Measurements from ENCODE around the gene MT3.

The MT3 gene

GRCh38 chr16:56634715-56635440, 45.5 kb downstream of the MT3 start:
- TF ChIP-seq CTCF (IDR thresholded peaks at IDR 0.05) = no peak
- Histone ChIP-seq H3K9me3 (no peaks in the 10 kb centered on the region), H3K36me3 (no peaks in the 10 kb centered on the region), H3K4me3 (ENCODE audit: low read depth in 1 of 2, low read length in 1 of 2) (no peak overlapping the region), H3K27ac (no peak overlapping the region), H3K4me1 (ENCODE audit: control insufficient read depth in 1 of 2, insufficient read depth in 1 of 2, low read depth in 1 of 2, low read length in 1 of 2) (peaks cover 0 to 3% of the 10 kb centered on the region in 2 experiments), H3K27me3 (peaks cover 100% of the 10 kb centered on the region)

GRCh38 chr16:56635441-56635967, 46.2 kb downstream of the MT3 start:
- no peak overlapping the region for H3K27ac ChIP-seq
- H3K36me3 ChIP-seq = no peaks in the 10 kb centered on the region
- no peak overlapping the region for H3K4me3 ChIP-seq (ENCODE audit: low read depth in 1 of 2, low read length in 1 of 2)
- peaks cover 100% of the 10 kb centered on the region for H3K27me3 ChIP-seq
- H3K4me1 ChIP-seq (ENCODE audit: control insufficient read depth in 1 of 2, insufficient read depth in 1 of 2, low read depth in 1 of 2, low read length in 1 of 2) = peaks cover 0 to 3% of the 10 kb centered on the region in 2 experiments
- H3K9me3 ChIP-seq = no peaks in the 10 kb centered on the region
- no peak for TF ChIP-seq CTCF (IDR thresholded peaks at IDR 0.05)

- Histone ChIP-seq H3K4me3 (ENCODE audit: low read depth in 1 of 2, low read length in 1 of 2) (no peak overlapping the region), H3K9me3 (no peaks in the 10 kb centered on the region), H3K27me3 (peaks cover 100% of the 10 kb centered on the region), H3K27ac (no peak overlapping the region), H3K4me1 (ENCODE audit: control insufficient read depth in 1 of 2, insufficient read depth in 1 of 2, low read depth in 1 of 2, low read length in 1 of 2) (peaks cover 0 to 3% of the 10 kb centered on the region in 2 experiments), H3K36me3 (no peaks in the 10 kb centered on the region)
- no peak for TF ChIP-seq CTCF (IDR thresholded peaks at IDR 0.05)
These were observed 47.5 kb downstream of the MT3 start for GRCh38 chr16:56636616-56637413.

- Histone ChIP-seq H3K36me3 (no peaks in the 10 kb centered on the region), H3K9me3 (no peaks in the 10 kb centered on the region), H3K27ac (no peak within 1 kb of the TSS), H3K27me3 (peaks cover 100% of the 10 kb centered on the region), H3K4me3 (ENCODE audit: low read depth in 1 of 2, low read length in 1 of 2) (no peak within 1 kb of the TSS), H3K4me1 (ENCODE audit: control insufficient read depth in 1 of 2, insufficient read depth in 1 of 2, low read depth in 1 of 2, low read length in 1 of 2) (peaks cover 0 to 3% of the 10 kb centered on the region in 2 experiments)
- no peak for TF ChIP-seq CTCF (IDR thresholded peaks at IDR 0.05)
These were observed 48.8 kb downstream of the MT3 start, which contains the start of gene MT1A for GRCh38 chr16:56637814-56638750. MT1A (plus strand) TSS chr16:56638666; CDS start chr16:56638739, 73 bp downstream.

GRCh38 chr16:56639045-56639444, 49.7 kb downstream of the MT3 start:
- TF ChIP-seq CTCF (IDR thresholded peaks at IDR 0.05) = no peak
- no peaks in the 10 kb centered on the region for H3K9me3 ChIP-seq
- H3K27ac ChIP-seq = no peak overlapping the region
- H3K27me3 ChIP-seq = peaks cover 100% of the 10 kb centered on the region
- peaks cover 0 to 3% of the 10 kb centered on the region in 2 experiments for H3K4me1 ChIP-seq (ENCODE audit: control insufficient read depth in 1 of 2, insufficient read depth in 1 of 2, low read depth in 1 of 2, low read length in 1 of 2)
- H3K36me3 ChIP-seq = no peaks in the 10 kb centered on the region
- no peak overlapping the region for H3K4me3 ChIP-seq (ENCODE audit: low read depth in 1 of 2, low read length in 1 of 2)
